GM18507 (cell line): ENCODE measurements around the gene ADAM17.
"Not testable (repeated sequence)": the region's sequence is repeated elsewhere in the genome, so short reads cannot be mapped to it uniquely, and the experiment has no call there.

ENCODE experiments used
- DNase-seq: peaks from one replicate; pipeline ENCODE4 v3.0.0; 2011; ENCODE audit warnings: low read depth; ENCODE audit not compliant: insufficient read length; ENCODE audit errors: extremely low spot score
- FAIRE-seq: peaks from 2 replicates; lab custom pipeline; 2011; peaks lifted over from hg19 to GRCh38; lab: Jason Lieb, UNC

Gene ADAM17

GRCh38 chr2:9555297-9556120 lies at the start of gene ADAM17:
ADAM17 (minus strand) TSS chr2:9555830; CDS start chr2:9555605, 225 bp downstream.
- peak; percentile 88 for FAIRE-seq
- DNase-seq, result peak; percentile 78

- DNase-seq, result no peak
- FAIRE-seq, result no peak
Measured at GRCh38 chr2:9602412-9602811, 46.8 kb upstream of the ADAM17 start.

DNA sequence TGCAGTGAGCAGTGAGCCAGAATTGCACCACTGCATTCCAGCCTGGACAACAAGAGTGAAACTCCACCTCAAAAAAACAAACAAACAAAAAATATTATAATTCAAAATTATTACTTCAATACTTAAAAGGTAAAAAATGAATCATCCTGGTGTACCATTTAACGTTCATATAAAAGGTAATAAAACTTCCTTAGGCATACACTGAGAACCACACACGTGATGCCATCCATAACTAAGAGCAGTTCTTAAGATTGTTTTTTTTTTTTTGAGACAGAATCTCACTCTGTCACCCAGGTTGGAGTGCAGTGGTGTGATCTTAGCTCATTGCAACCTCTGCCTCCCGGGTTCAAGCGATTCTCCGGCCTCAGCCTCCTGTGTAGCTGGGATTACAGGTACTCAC lies 45.8 kb upstream of the ADAM17 start:
- no peak for FAIRE-seq
- no peak for DNase-seq

GRCh38 chr2:9599430-9599829 lies 43.8 kb upstream of the ADAM17 start:
- no peak for FAIRE-seq
- no peak for DNase-seq

- no peak for DNase-seq
- FAIRE-seq, result peak; percentile 54
Measured at GRCh38 chr2:9596621-9597311, 41.1 kb upstream of the ADAM17 start.

- DNase-seq (no peak), FAIRE-seq (no peak)
Measured at GRCh38 chr2:9595746-9596145, 40.1 kb upstream of the ADAM17 start.

DNA sequence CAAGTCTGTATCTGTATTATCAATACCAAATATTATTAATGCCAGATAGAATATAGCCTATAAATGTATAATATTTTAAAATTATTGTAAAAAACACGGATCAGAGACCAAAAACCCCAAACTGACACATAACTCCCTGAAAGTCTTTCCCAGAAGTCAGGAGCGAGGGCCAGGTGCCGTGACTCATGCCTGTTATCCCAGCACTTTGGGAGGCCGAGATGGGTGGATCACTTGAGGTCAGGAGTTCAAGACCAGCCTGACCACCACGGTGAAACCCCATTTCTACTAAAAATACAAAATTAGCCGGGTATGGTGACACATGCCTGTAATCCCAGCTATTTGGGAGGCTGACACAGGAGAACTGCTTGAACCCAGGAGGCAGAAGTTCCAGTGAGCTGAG lies 39.6 kb upstream of the ADAM17 start:
- DNase-seq, FAIRE-seq: not testable (repeated sequence)

DNA sequence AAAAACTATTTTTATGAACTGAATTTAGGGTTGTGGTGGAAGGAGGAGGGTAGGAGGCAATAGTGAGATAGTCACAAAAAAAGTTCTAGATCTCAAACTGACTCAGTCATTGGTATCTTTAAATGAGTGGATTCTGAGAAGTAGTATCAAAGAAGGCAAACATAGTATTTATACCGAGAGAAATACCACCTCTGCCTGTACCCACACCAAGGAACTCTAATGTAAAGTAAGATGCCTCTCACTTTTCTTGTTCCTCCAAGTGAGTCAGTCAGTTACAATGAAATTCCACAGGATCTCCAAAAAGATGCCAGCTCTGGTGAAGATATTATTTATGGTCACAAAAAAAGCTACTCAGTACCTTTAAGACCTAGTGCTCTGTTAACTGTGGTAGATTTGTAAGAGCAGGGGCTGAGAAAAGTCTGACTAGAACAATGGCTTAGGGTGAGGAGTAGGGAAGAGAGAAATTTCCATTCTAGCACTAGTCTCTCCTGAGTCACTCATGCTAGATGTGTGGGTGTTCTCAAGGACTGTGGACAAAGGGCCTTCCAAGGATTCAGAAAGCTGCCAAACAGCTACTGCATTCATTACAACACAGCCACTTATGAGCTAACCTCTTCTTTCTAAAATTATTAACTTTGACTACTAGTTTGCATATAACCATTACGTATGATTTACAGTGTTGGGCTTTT lies 38.9 kb upstream of the ADAM17 start:
- DNase-seq (no peak), FAIRE-seq (peak; percentile 50)

GRCh38 chr2:9593925-9594324 lies 38.3 kb upstream of the ADAM17 start:
- FAIRE-seq, result no peak
- DNase-seq, result no peak

GRCh38 chr2:9592699-9593098 lies 37.1 kb upstream of the ADAM17 start:
- no peak for FAIRE-seq

GRCh38 chr2:9590641-9591040 lies 35.0 kb upstream of the ADAM17 start:
- no peak for FAIRE-seq
- no peak for DNase-seq

More at GRCh38 chr2:9592699-9593098, 37.1 kb upstream of the ADAM17 start:
- DNase-seq, result no peak

DNA sequence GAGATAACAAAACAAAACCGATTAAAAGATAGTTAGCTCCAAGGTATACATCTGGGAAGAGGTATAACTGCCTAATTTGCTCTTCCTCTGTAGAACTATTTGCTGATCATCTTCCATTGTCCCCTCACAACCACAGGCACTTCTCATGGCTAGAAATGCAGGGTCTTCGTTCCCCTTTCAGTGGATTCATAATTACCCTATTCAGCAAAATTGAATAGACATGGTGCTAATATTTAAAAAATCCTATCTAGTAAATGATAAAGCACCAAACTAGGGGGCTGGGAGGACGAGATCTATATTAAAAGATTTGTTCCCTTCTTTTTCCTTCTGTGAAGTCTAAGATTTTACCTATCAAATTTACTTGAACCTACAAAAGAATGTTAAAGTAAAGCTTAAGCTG lies 30.8 kb upstream of the ADAM17 start:
- no peak for DNase-seq
- FAIRE-seq, result no peak

GRCh38 chr2:9585486-9585885 lies 29.9 kb upstream of the ADAM17 start:
- DNase-seq (no peak), FAIRE-seq (no peak)

DNA sequence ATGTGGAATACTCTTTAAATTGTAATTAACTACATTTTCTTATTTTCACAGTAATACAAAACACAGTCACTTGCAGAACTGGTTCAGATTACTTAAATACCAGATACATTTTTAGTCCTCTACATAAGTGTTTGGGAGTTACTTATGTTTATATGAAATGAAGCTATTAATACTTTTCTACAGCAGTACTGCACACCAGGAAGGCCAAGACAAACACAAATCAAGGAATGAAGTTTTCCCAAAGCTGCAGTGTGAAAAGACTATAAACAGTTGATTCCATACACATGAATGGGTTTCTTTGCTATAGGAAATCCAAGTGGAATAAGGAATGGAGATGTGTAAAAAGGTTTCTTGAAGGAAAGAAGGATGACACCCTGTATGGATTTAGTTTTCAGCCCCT lies 29.3 kb upstream of the ADAM17 start:
- not testable (repeated sequence) for FAIRE-seq, DNase-seq

GRCh38 chr2:9582624-9583023 lies 27.0 kb upstream of the ADAM17 start:
- DNase-seq (no peak), FAIRE-seq (no peak)

DNA sequence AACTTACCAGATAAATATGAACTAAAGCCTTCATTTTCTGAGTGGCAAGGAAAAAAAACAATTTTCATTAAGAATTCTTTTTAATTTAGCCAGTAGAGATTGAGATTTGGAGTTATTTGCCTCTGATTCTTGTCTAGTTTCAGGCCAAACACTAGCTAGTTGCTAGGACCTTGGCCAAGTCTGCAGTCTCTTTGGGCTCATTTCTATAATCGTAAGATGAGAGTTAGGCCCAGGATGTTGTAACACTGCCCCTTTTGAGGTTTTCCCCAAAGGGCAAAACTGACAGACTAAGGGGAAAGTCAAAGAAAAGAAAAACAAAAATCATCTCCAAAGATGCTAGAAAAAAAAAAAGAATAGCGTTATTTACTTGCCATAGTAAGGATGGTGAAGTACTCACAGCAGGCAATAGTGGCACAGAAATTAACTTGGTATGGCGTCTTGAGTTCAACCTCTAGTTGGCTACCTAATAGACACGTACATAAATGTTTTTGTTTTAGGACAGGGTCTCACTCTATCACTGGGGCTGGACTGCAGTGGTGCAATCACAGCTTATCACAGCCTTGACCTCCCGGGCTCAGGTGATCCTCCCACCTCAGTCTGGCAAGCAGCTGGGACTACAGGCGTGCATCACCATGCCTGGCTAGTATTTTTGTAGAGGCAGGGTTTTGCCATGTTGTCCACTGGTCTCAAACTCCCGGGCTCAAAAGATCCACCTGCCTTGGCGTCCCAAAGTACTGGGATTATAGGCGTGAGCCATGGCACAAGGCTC lies 23.0 kb upstream of the ADAM17 start:
- FAIRE-seq, result no peak
- no peak for DNase-seq

GRCh38 chr2:9574331-9574730 lies 18.7 kb upstream of the ADAM17 start:
- FAIRE-seq (no peak), DNase-seq (no peak)

DNA sequence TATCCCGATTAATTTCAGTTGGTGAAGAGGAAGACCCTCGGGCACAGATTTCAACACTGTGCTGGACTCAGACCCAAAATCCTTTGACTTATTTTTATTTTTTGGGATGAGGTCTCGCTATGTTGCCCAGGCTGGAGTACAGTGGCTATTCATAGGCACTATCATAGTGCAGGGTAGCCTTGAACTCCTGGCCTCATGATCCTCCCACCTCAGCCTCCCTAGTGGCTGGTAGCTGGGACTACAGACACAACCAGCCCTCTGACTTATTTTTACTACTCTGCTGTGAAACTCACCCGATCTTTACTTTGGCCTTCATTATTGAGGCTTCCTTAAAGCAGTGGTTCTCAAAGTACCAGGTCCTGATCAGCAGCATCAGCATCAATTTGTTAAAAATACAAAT lies 18.2 kb upstream of the ADAM17 start:
- FAIRE-seq (no peak), DNase-seq (no peak)

- FAIRE-seq (no peak), DNase-seq (no peak)
Measured at GRCh38 chr2:9573013-9573720, 17.5 kb upstream of the ADAM17 start.
